T-helper 17 cell (primary cell): Measurements from ENCODE around the gene HEXIM2. TPM values are rescaled to one million over a fixed set of nuclear protein-coding genes. Genes with fewer than 3 reads are reported as not detected.

Experiments used
- ATAC-seq: fragments of 150-1000 bp; cut with Tn5 transposase; 2 replicates; pipeline ENCODE4 v1.10.0; 2021; ENCODE audit warnings: mild to moderate bottlenecking, moderate library complexity
- DNase-seq, 3 donors: peaks; one replicate each; pipeline versions ENCODE4 v3.0.0 to v3.0.0-alpha.2; 2020 to 2021
- H3K9me3 ChIP-seq: one replicate; pipeline ENCODE4 v1.7.0; 2013; ENCODE audit warnings: low read length, mild to moderate bottlenecking; ENCODE audit not compliant: control insufficient read depth, poor library complexity, severe bottlenecking
- H3K27ac Mint-ChIP-seq: one replicate; pipeline ENCODE4 v1.8.0; 2022; ENCODE audit warnings: mild to moderate bottlenecking, moderate library complexity, mixed read lengths
- H3K27me3 Mint-ChIP-seq: one replicate; pipeline ENCODE4 v1.8.0; 2022; ENCODE audit warnings: mixed read lengths
- H3K36me3 Mint-ChIP-seq: one replicate; pipeline ENCODE4 v1.8.0; 2022; ENCODE audit warnings: low read depth, mixed read lengths
- H3K4me1 Mint-ChIP-seq: one replicate; pipeline ENCODE4 v1.8.0; 2022; ENCODE audit warnings: mild to moderate bottlenecking, mixed read lengths
- H3K4me3 Mint-ChIP-seq: one replicate; pipeline ENCODE4 v1.8.0; 2022; ENCODE audit warnings: mild to moderate bottlenecking, moderate library complexity, mixed read lengths
- total RNA-seq, 4 donors: library from RNA in 2 of 4; stranded (reverse) in 2 of 4; gene quantifications; one replicate each; pipeline ENCODE4 v1.2.3 and lab custom pipeline; 2022 to 2026

Gene HEXIM2
- 10 to 100 TPM in 1 of 2 donors, 1 to 10 TPM in 1; 1.5 to 12.3 TPM for total RNA-seq
- total RNA-seq (lab: John Stamatoyannopoulos, UW): 1.0 to 2.7 reads per million in 2 donors

DNA sequence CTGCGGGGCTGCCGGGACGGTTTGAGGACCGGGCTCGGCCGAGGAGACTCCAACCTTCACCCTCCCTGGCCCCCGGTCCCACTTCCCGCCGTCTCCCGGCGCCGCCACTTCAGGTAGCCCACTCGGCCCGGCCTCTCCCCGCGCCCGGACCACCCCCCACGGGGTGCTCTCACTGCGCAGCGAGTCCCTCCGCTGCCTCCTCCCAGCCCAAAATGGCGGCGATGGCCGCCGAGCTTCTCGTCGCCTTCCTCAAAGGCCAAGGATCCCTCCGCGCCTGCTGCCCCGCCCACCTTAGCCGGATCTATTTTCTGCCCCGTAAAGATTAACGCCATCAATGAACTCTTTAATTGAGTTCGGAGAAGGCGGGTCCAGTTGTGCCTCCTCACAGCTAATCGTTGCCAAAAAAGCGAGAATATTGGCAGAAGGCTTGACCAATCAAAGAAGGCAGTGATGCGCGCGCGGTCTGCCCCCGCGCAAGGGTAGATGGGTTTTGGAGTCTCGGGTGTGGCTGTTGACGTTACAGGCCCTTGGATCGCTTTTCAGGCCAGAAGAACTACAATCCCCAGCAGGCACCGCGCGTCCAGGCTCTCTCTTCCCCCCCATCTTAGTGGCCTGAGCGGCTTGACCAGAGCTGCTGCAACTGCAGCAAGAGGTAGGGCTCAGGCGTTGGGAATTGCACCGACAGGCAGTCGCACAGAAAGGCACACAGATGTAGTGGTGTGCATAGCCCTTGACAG is at the start of gene HEXIM2:
Gene HEXIM2, plus strand, starts transcription at position 588 of the 737 bp plus-strand sequence. CDS start 919 bp downstream, outside the sequence.
- ATAC-seq: peak; percentile 95
- no peaks in the 10 kb centered on the region for H3K9me3 ChIP-seq
- peak; percentile 87 to 96 (median 95) for DNase-seq
- peak within 1 kb of the TSS; percentile 96 for H3K4me3 Mint-ChIP-seq
- H3K4me1 Mint-ChIP-seq: peaks cover 28% of the 10 kb centered on the region
- H3K36me3 Mint-ChIP-seq: peaks cover 6% of the 10 kb centered on the region
- no peaks in the 10 kb centered on the region for H3K27me3 Mint-ChIP-seq
- peak within 1 kb of the TSS; percentile 94 for H3K27ac Mint-ChIP-seq

GRCh38 chr17:45112559-45113423 is 48.9 kb upstream of the HEXIM2 start:
- Mint-ChIP-seq H3K27me3 (peaks cover 7% of the 10 kb centered on the region), H3K4me1 (peaks cover 3% of the 10 kb centered on the region), H3K27ac (no peak overlapping the region), H3K4me3 (no peak overlapping the region), H3K36me3 (no peaks in the 10 kb centered on the region)
- ATAC-seq: no peak
- H3K9me3 ChIP-seq: no peaks in the 10 kb centered on the region
- no peak for DNase-seq

- H3K9me3 ChIP-seq: no peaks in the 10 kb centered on the region
- no peak overlapping the region for H3K4me3 Mint-ChIP-seq
- no peak overlapping the region for H3K27ac Mint-ChIP-seq
- H3K4me1 Mint-ChIP-seq: peaks cover 3% of the 10 kb centered on the region
- peaks cover 7% of the 10 kb centered on the region for H3K27me3 Mint-ChIP-seq
- ATAC-seq: no peak
- H3K36me3 Mint-ChIP-seq: no peaks in the 10 kb centered on the region
- DNase-seq: no peak
These were observed 48.3 kb upstream of the HEXIM2 start for GRCh38 chr17:45113424-45113754.

- Mint-ChIP-seq H3K4me1 (peaks cover 3% of the 10 kb centered on the region), H3K4me3 (no peak overlapping the region), H3K27ac (peak overlapping the region; percentile 8), H3K27me3 (peaks cover 7% of the 10 kb centered on the region), H3K36me3 (no peaks in the 10 kb centered on the region)
- no peaks in the 10 kb centered on the region for H3K9me3 ChIP-seq
- DNase-seq: no peak
- no peak for ATAC-seq
These were observed 47.4 kb upstream of the HEXIM2 start for GRCh38 chr17:45114117-45114932.

GRCh38 chr17:45115015-45115625 is 46.6 kb upstream of the HEXIM2 start:
- Mint-ChIP-seq H3K27ac (no peak overlapping the region), H3K27me3 (peaks cover 7% of the 10 kb centered on the region), H3K4me1 (peaks cover 3% of the 10 kb centered on the region), H3K36me3 (no peaks in the 10 kb centered on the region), H3K4me3 (no peak overlapping the region)
- ATAC-seq (no peak), DNase-seq (no peak)
- no peaks in the 10 kb centered on the region for H3K9me3 ChIP-seq

GRCh38 chr17:45115871-45116270 is 45.8 kb upstream of the HEXIM2 start:
- DNase-seq: no peak
- peak overlapping the region; percentile 79 for H3K27ac Mint-ChIP-seq

GRCh38 chr17:45116434-45117016 is 45.1 kb upstream of the HEXIM2 start:
- Mint-ChIP-seq H3K4me1 (peaks cover 3% of the 10 kb centered on the region), H3K36me3 (no peaks in the 10 kb centered on the region), H3K27ac (peak overlapping the region; percentile 79), H3K27me3 (peaks cover 9% of the 10 kb centered on the region), H3K4me3 (no peak overlapping the region)
- no peaks in the 10 kb centered on the region for H3K9me3 ChIP-seq
- ATAC-seq (no peak), DNase-seq (no peak)

More at GRCh38 chr17:45115871-45116270, 45.8 kb upstream of the HEXIM2 start:
- Mint-ChIP-seq H3K4me3 (no peak overlapping the region), H3K27me3 (peaks cover 7% of the 10 kb centered on the region), H3K4me1 (peaks cover 3% of the 10 kb centered on the region), H3K36me3 (no peaks in the 10 kb centered on the region)
- no peaks in the 10 kb centered on the region for H3K9me3 ChIP-seq
- ATAC-seq: no peak

GRCh38 chr17:45117334-45117733 is 44.3 kb upstream of the HEXIM2 start:
- Mint-ChIP-seq H3K4me1 (peaks cover 3% of the 10 kb centered on the region), H3K36me3 (no peaks in the 10 kb centered on the region), H3K27me3 (peaks cover 16% of the 10 kb centered on the region), H3K27ac (no peak overlapping the region), H3K4me3 (no peak overlapping the region)
- no peak for DNase-seq
- no peak for ATAC-seq
- H3K9me3 ChIP-seq: no peaks in the 10 kb centered on the region

DNA sequence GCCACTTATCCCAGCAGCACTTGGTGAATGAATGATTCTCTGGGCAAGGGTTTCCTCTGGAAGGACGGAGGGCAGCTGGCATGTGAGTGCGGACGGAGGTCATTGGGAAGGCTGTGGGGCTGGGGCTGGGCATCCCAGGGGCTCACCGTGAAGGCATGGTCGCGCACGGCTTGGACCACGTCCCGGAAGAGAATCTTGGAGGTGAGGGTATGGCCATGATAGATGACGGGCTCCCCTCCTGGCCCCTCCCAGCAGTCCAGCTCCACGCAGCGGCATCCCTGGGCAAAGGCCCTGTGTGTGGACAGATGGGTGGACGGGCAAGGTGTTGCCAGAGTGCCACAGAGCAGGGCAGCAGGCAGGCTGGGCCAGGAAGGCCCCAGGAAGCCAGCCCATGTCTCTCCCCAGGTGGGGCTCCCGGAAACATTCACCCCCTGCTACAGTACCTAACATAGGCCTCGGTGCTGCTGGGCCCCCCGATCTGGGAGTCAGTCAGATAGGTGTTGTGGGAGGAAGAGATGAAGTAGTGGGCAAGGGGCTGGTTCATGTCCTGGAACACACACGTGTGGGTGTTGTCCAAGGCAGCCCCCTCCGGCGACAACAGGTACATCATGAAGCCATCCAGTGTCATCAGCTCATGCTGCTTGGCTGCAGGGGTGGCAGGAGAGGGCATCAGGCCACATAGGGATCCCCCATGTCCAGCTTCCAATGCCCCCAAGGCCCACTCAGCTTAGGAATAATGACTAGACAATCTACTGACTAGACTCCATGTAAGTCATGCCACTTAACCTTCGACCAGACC is 43.6 kb upstream of the HEXIM2 start:
- Mint-ChIP-seq H3K4me3 (no peak overlapping the region), H3K27me3 (peaks cover 16% of the 10 kb centered on the region), H3K36me3 (no peaks in the 10 kb centered on the region), H3K27ac (no peak overlapping the region), H3K4me1 (peaks cover 3% of the 10 kb centered on the region)
- no peaks in the 10 kb centered on the region for H3K9me3 ChIP-seq
- DNase-seq: no peak
- ATAC-seq: no peak

GRCh38 chr17:45118691-45119090 is 43.0 kb upstream of the HEXIM2 start:
- DNase-seq (no peak), ATAC-seq (no peak)
- Mint-ChIP-seq H3K27me3 (peaks cover 16% of the 10 kb centered on the region), H3K4me1 (peaks cover 3% of the 10 kb centered on the region), H3K27ac (no peak overlapping the region), H3K36me3 (no peaks in the 10 kb centered on the region), H3K4me3 (no peak overlapping the region)
- no peaks in the 10 kb centered on the region for H3K9me3 ChIP-seq

DNA sequence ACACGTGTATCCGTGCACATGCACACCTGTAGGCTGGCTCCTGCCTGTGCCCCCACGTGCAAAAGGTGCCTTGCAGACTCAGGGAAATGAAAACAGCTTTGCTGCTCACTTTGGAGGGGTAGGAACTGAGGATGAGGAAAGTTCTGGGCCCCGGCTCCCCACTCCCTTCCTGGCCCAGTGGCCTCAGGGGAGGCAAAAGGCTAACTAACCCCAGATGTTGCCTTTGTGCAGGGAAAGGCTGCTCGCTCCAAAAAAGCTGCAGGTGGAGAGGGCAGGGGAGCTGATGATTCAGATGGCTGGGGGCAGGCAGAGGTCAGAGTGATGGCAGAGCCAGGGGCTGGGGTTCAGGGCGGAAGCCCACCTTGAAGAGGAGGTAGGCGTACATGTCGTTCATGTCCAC is 41.7 kb upstream of the HEXIM2 start:
- Mint-ChIP-seq H3K27me3 (peaks cover 16% of the 10 kb centered on the region), H3K4me1 (peaks cover 3% of the 10 kb centered on the region), H3K36me3 (no peaks in the 10 kb centered on the region), H3K27ac (no peak overlapping the region), H3K4me3 (no peak overlapping the region)
- DNase-seq (no peak), ATAC-seq (no peak)
- no peaks in the 10 kb centered on the region for H3K9me3 ChIP-seq

DNA sequence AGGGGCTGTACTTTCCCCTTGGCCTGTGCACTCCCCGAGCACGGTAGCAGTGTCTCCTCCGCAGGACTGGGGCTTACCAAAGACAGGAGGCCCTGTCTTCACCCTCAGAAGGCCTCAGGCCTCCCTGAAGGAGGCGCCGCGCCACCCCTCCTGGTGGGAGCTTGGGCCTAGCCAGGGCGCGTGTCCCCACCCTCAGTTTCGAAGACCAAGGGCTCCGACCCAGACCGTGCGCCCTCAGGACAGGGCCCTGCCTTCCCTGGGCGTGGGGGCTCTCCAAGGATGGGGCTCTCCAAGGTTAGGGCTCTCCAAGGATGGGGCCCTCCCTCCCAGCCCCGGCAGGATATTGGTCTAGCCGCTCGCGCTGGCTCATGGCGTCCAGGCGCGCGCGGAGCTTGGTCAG is 41.1 kb upstream of the HEXIM2 start:
- ATAC-seq (no peak), DNase-seq (no peak)
- Mint-ChIP-seq H3K4me1 (peaks cover 3% of the 10 kb centered on the region), H3K27me3 (peaks cover 15% of the 10 kb centered on the region), H3K27ac (no peak overlapping the region), H3K36me3 (no peaks in the 10 kb centered on the region), H3K4me3 (no peak overlapping the region)
- H3K9me3 ChIP-seq: no peaks in the 10 kb centered on the region
